Stimulated activated naive CD8-positive, alpha-beta T cell treated with anti-CD3 and anti-CD28 coated beads, Interleukin-15, Interleukin-2, amounts not matched to agents 100 ng/mL and 50 ng/mL, for 24 hours (primary cell): ENCODE data around the gene RRN3.
A peak's percentile ranks its signal among the peaks of the same experiment; 100 is the strongest.
"Not testable (repeated sequence)": the region's sequence is repeated elsewhere in the genome, so short reads cannot be mapped to it uniquely, and the experiment has no call there.

Source experiments
- H3K27ac Mint-ChIP-seq: one replicate; pipeline ENCODE4 v1.8.0; 2021; ENCODE audit warnings: mild to moderate bottlenecking, mixed read lengths
- H3K27me3 Mint-ChIP-seq: one replicate; pipeline ENCODE4 v1.8.0; 2021; ENCODE audit warnings: mixed read lengths
- H3K36me3 Mint-ChIP-seq: one replicate; pipeline ENCODE4 v1.8.0; 2021; ENCODE audit warnings: low read depth, mixed read lengths
- H3K4me1 Mint-ChIP-seq: one replicate; pipeline ENCODE4 v1.8.0; 2021; ENCODE audit warnings: low read depth, mixed read lengths
- H3K4me3 Mint-ChIP-seq: one replicate; pipeline ENCODE4 v1.8.0; 2021; ENCODE audit warnings: mild to moderate bottlenecking, mixed read lengths
- H3K9me3 Mint-ChIP-seq: one replicate; pipeline ENCODE4 v1.8.0; 2021; ENCODE audit warnings: mixed read lengths

Gene RRN3

DNA sequence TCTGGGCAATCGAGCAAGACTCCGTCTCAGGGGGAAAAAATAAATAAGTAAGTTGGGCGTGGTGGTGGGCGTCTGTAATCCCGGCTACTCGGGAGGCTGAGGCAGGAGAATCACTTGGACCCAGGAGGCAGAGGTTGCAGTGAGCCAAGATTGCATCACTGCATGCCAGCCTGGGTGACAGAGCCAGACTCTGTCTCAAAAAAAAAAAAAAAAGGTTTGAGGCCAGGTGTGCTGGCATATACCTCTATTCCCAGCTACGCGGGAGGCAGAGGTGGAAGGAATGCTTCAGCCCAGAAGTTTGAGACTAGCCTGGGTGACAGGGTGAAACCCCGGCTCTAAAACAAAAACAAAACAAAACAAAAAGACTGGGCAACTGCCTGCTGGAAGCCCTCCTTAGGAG, 48.8 kb downstream of the RRN3 start:
- not testable (repeated sequence) for H3K27ac Mint-ChIP-seq
- H3K36me3 Mint-ChIP-seq, result peaks cover 29% of the 10 kb centered on the region

DNA sequence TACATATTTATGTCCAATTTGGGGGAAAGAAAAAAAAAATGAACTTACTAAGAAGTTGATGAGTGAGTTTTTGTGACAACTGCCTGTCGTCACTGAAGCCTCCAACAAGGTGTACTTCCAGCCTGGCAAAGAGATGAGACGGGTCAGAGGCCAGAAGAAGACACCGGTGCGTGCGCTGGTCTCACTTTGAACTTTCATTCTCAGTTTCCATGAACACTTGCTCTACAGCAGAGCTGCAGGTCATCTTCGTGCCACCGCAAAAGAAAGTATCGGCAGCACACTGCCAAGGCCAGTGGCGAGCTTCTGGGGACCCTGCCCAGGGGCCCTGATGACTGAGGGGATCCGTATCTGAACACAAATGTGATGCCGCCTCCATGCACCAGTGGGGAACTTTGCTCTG, 49.8 kb downstream of the RRN3 start:
- peak overlapping the region; percentile 52 for H3K27ac Mint-ChIP-seq
- H3K9me3 Mint-ChIP-seq, result no peaks in the 10 kb centered on the region
- H3K4me3 Mint-ChIP-seq, result no peak overlapping the region
- peaks cover 37% of the 10 kb centered on the region for H3K36me3 Mint-ChIP-seq
- no peaks in the 10 kb centered on the region for H3K4me1 Mint-ChIP-seq
- H3K27me3 Mint-ChIP-seq, result no peaks in the 10 kb centered on the region

More for the DNA sequence above, 48.8 kb downstream of the RRN3 start:
- H3K27me3 Mint-ChIP-seq, H3K9me3 Mint-ChIP-seq, H3K4me1 Mint-ChIP-seq, H3K4me3 Mint-ChIP-seq: not testable (repeated sequence)

DNA sequence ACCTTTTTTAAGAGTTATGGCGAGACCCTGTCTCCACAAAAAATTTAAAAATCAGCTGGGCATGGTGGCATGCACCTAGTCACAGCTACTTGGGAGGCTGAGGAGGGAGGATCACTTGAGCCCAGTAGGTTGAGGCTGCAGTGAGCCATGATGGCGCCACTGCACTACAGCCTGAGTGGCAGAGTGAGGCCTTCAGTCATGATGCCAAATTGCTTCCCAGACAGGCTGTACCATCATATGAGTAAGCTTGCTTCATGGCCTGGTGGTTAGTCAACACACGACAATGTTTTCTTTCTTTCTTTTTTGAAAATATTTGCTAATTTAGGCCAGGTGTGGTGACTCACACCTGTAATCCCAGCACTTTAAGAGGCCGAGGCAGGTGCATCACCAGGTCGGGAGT, 50.7 kb downstream of the RRN3 start:
- no peak overlapping the region for H3K4me3 Mint-ChIP-seq
- H3K4me1 Mint-ChIP-seq, result no peaks in the 10 kb centered on the region
- H3K36me3 Mint-ChIP-seq, result peaks cover 46% of the 10 kb centered on the region
- H3K27me3 Mint-ChIP-seq, result no peaks in the 10 kb centered on the region
- H3K9me3 Mint-ChIP-seq, result no peaks in the 10 kb centered on the region
- H3K27ac Mint-ChIP-seq, result no peak overlapping the region

DNA sequence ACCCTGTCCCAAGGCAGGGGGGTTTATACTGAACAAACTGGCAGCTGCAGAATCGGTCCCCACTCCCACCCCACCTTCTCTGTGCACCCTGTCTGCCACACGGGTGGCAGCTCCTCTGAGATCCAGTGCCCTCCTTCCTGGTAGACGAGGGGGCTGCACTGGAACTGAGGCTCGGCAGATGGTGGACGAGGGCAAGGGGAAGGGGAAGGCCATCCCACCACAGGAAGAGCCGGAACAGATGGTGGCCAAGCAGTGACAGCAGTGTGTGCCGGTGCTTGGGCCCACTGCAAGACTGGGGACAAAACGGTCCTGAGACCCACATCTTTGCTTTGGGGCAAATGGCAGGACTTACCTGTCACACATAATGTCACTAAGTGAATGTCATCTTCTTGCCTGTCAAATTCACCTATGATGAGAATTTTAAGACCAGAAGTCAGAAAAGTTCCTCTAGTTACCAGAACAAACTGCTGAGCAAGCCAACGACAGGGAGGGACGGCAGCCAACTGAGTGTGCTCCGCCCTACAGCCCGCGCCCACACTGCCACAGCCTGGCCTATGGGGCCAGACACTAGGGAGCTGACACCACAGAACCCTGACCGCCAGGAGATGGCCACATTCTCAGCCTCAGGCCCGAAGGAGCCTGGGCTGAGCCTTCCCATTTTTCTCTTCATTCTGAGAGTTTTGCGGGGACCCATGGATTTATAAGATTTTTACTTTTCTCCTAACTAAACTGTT, 52.6 kb downstream of the RRN3 start:
- no peaks in the 10 kb centered on the region for H3K4me1 Mint-ChIP-seq
- no peaks in the 10 kb centered on the region for H3K9me3 Mint-ChIP-seq
- H3K4me3 Mint-ChIP-seq, result no peak overlapping the region
- H3K27ac Mint-ChIP-seq, result no peak overlapping the region
- H3K36me3 Mint-ChIP-seq, result peaks cover 52% of the 10 kb centered on the region
- H3K27me3 Mint-ChIP-seq, result no peaks in the 10 kb centered on the region

DNA sequence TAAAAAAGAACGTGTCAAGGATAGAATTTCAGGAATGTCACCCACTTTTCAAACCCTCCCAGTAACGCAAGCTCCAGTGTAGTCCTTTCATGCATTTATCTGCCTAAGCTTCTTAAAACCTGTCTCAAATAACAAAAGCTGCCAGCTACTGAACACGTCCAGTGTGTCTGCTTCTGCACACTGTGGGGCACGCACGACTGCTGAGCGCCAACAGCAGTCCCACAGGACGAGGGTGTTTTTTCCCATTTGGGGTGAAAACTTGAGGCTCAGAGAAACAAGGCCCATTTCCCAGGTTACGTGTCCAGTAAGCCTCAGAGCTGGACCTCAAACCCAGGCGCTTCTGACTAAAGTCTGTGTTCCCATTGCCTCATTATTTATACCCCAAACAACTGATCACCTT, 55.4 kb downstream of the RRN3 start:
- Mint-ChIP-seq H3K27me3 (no peaks in the 10 kb centered on the region), H3K4me1 (no peaks in the 10 kb centered on the region), H3K9me3 (no peaks in the 10 kb centered on the region), H3K27ac (no peak overlapping the region), H3K36me3 (peaks cover 58% of the 10 kb centered on the region), H3K4me3 (no peak overlapping the region)

DNA sequence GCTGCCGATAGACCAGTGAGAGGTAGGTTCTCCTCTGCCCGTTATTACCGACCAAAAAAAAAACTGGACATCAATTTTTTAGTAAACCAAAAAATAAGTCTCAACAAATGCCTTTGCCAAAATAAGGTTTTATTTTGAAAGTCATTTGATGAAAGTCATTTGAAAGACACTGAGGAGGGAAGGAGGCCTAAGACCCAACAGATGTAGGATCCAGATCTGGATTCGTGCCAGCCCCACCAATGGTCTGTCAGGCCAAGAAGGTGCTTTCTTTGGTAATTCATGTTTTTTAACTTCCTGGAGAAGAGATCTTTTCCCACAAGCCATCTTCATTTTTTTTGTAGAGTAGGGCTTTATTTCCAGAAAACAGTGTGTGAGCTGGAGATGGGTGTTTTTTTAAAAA, 56.3 kb downstream of the RRN3 start:
- no peak overlapping the region for H3K27ac Mint-ChIP-seq
- H3K27me3 Mint-ChIP-seq, result no peaks in the 10 kb centered on the region
- no peak overlapping the region for H3K4me3 Mint-ChIP-seq
- no peaks in the 10 kb centered on the region for H3K9me3 Mint-ChIP-seq
- H3K4me1 Mint-ChIP-seq, result no peaks in the 10 kb centered on the region
- peaks cover 55% of the 10 kb centered on the region for H3K36me3 Mint-ChIP-seq

DNA sequence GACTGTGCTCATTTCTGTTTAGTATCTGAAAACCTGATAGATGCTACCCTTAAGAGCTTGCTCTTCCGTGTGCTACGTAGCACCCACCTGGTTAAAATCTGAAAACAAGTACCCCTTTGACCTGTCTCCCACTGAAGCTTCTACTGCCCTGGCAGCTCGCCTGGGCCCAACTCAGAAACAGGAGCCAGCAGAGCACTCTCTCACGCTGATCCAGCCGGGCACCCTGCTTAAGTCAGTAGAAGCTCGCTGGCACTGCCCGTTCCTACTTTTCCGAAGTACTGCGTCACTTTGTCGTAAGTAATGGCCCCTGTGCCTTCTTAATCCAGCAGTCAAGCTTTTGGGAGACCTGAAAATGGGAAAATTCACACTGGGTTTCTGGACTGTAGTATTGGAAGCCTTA, 57.1 kb downstream of the RRN3 start:
- H3K4me3 Mint-ChIP-seq, result no peak overlapping the region
- H3K27ac Mint-ChIP-seq, result no peak overlapping the region
- H3K4me1 Mint-ChIP-seq, result peaks cover under 1% of the 10 kb centered on the region
- H3K27me3 Mint-ChIP-seq, result no peaks in the 10 kb centered on the region
- no peaks in the 10 kb centered on the region for H3K9me3 Mint-ChIP-seq
- peaks cover 50% of the 10 kb centered on the region for H3K36me3 Mint-ChIP-seq

DNA sequence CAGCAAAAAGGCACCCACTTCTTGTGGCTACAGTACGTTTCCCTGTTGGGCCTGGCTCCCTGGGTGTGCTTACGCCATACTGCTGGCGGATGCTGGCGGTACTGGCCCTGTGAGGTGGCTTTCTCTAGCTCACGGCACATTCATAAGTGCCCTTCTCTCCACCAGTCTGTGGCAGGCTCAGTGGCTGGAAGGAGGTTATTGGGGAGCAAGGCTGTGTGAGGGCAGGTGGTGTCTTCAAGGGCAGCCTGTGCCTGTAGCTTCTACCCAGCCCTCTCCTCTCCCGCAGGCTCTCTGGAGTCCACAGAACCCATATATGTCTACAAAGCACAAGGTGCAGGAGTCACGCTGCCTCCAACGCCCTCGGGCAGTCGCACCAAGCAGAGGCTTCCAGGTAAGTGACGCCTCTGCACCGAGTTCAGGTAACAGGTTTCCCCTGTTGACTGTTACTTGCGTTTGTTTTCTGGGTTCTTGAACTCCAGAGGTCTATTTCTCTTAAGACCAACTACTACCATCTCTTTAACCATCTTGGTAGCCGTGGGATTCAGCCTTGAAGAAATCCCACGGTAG, 58.8 kb downstream of the RRN3 start:
- H3K36me3 Mint-ChIP-seq, result peaks cover 54% of the 10 kb centered on the region
- no peaks in the 10 kb centered on the region for H3K27me3 Mint-ChIP-seq
- no peak overlapping the region for H3K27ac Mint-ChIP-seq
- no peak overlapping the region for H3K4me3 Mint-ChIP-seq
- no peaks in the 10 kb centered on the region for H3K9me3 Mint-ChIP-seq
- H3K4me1 Mint-ChIP-seq, result peaks cover 11% of the 10 kb centered on the region

DNA sequence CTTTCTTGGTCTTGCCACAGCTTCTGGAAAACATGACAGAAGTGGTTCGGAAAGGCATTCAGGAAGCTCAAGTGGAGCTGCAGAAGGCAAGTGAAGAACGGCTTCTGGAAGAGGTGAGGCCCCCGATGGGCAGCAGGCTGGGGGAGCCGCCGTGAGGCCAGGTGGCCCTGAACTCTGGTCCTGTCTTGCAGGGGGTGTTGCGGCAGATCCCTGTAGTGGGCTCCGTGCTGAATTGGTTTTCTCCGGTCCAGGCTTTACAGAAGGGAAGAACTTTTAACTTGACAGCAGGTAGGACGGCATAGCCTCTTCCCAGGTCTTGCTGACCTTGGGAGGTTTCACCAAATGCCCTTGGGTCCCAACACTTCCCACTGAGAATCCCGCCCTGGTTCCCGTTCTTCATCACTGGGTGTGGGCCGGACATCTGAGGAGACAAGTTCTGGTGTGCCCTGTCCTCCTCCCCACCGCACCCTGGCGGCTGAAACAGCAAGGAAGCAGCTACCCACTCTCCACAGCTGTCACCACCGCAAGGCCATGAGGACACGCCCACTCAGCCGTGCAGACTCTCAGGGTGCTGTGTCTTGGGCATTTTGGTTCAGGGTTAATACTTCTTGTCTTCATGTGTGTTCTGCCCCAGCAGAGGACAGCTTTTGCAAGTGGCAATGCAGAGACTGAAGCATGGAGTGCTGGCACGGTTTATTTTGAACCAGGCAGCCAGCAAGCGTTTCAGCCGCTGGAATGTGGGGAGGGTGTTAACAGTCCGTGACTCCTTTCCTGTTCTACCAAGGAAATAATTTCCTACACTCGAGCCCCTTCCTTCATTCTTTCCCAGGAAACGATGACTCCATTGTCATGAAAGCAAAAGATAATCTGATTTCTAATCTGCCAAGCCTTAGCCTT, 59.6 kb downstream of the RRN3 start:
- Mint-ChIP-seq H3K27me3 (no peaks in the 10 kb centered on the region), H3K9me3 (no peaks in the 10 kb centered on the region), H3K4me1 (peaks cover 11% of the 10 kb centered on the region), H3K4me3 (no peak overlapping the region), H3K27ac (no peak overlapping the region), H3K36me3 (peaks cover 48% of the 10 kb centered on the region)

DNA sequence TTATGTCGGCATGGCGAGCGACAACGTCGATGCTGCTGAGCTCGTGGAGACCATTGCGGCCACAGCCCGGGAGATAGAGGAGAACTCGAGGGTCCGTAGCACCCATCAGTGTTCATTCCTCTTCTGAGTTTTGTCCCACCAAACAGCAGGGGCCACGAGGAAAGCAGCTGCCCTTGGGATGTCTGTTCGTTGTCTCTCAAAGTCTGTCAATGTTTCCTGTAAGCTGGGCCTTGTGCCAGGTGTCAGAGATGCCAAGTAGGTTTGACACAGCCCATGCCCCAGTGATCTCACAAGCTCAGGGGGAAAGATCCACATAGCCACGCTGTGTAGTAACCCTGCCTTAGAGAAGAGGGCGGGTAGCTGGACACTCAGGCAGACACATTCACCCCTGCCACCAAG, 60.8 kb downstream of the RRN3 start:
- H3K27ac Mint-ChIP-seq, result peak overlapping the region; percentile 36
- no peak overlapping the region for H3K4me3 Mint-ChIP-seq
- peaks cover 11% of the 10 kb centered on the region for H3K4me1 Mint-ChIP-seq
- H3K9me3 Mint-ChIP-seq, result no peaks in the 10 kb centered on the region
- H3K27me3 Mint-ChIP-seq, result no peaks in the 10 kb centered on the region
- H3K36me3 Mint-ChIP-seq, result peaks cover 44% of the 10 kb centered on the region

DNA sequence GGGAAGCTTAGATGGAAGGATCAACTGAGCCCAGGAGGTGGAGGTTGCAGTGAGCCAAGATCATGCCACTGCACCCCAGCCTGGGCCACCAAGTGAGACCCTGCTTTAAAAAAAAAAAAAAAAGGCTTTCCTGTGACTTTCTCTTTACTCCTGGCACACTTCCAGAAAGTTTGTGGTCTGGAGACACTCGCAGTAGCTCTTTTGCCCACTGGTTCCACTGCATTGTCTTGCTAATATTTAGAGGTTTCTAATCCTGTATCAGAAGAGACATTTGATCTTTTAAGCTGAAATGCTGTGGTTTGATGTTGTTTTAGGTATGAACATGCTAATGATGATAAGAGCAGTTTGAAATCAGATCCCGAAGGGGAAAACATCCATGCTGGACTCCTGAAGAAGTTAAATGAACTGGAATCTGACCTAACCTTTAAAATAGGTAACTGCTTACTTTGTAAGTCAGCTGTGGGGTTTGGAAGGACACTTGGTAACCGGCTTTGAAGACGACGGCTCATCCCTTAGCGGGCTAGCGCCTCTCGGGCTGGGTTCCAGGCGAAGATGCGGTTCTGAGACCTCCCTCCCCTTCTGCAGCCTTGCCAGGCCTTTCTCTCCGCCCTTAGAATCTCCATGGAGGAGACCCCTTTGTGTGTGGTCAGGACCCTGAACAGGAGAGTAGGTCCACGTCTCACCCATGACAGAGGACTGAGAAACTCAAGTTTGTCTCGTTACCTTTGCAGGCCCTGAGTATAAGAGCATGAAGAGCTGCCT, 61.3 kb downstream of the RRN3 start:
- H3K27me3 Mint-ChIP-seq, result no peaks in the 10 kb centered on the region
- no peak overlapping the region for H3K4me3 Mint-ChIP-seq
- no peak overlapping the region for H3K27ac Mint-ChIP-seq
- peaks cover 11% of the 10 kb centered on the region for H3K4me1 Mint-ChIP-seq
- H3K36me3 Mint-ChIP-seq, result peaks cover 46% of the 10 kb centered on the region
- H3K9me3 Mint-ChIP-seq, result no peaks in the 10 kb centered on the region

DNA sequence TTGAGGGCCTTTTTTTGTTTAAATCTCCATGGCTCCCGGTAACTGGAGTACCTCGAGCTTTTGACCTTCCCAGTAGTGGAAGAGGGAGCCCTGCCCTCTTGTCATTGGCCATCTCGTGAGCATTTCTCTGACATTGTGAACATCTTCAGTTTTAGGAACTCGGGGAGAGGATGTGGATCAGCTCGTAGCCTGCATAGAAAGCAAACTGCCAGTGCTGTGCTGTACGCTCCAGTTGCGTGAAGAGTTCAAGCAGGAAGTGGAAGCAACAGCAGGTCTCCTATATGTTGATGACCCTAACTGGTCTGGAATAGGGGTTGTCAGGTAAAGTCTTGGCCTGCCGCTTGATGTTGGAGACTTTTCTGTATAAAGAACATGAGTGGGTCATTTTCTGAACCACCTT, 62.5 kb downstream of the RRN3 start:
- H3K27me3 Mint-ChIP-seq, result no peaks in the 10 kb centered on the region
- H3K9me3 Mint-ChIP-seq, result no peaks in the 10 kb centered on the region
- no peak overlapping the region for H3K4me3 Mint-ChIP-seq
- peaks cover 11% of the 10 kb centered on the region for H3K4me1 Mint-ChIP-seq
- peaks cover 44% of the 10 kb centered on the region for H3K36me3 Mint-ChIP-seq
- H3K27ac Mint-ChIP-seq, result no peak overlapping the region

DNA sequence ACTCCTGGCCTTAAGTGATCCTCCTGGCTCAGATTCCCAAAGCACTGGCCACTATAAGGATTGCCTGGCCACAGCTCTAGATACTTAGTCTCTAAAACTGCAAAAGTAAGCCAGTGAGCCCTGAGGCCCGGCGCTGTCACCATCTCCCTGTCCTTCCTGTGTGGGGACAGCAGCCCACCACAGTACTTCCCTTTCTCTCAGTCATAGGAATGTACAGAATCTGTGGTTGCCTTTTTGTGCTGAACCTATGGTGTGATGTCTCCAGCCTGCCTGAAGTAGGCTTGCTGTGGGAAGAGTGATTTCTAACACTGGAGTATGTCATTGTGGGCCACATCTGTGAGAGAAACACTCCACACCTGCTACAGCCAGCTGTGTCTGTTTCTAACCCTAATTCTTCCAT, 62.9 kb downstream of the RRN3 start:
- no peaks in the 10 kb centered on the region for H3K9me3 Mint-ChIP-seq
- peaks cover 41% of the 10 kb centered on the region for H3K36me3 Mint-ChIP-seq
- no peaks in the 10 kb centered on the region for H3K27me3 Mint-ChIP-seq
- H3K4me1 Mint-ChIP-seq, result peaks cover 11% of the 10 kb centered on the region
- no peak overlapping the region for H3K4me3 Mint-ChIP-seq
- peak overlapping the region; percentile 52 for H3K27ac Mint-ChIP-seq

DNA sequence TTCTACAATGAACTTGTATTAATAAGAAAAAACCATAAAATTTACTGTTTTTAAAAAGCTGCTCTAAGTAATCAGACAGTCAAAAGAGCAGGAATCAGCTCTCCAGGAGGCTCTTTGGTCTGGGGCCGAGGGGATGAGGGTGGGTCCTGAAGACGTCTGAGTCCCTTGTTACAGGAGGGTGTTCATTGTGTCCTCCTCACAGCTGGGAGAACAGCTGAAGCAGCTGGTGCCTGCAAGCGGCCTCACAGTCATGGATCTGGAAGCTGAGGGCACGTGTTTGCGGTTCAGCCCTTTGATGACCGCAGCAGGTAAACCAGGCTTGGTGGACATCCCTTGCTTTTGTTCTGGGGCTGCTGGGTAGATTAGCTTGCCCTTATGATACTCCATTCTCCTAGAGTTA, 64.3 kb downstream of the RRN3 start:
- Mint-ChIP-seq H3K4me1 (peaks cover 11% of the 10 kb centered on the region), H3K36me3 (peaks cover 44% of the 10 kb centered on the region)
- H3K27ac Mint-ChIP-seq, H3K9me3 Mint-ChIP-seq, H3K27me3 Mint-ChIP-seq, H3K4me3 Mint-ChIP-seq: not testable (repeated sequence)
